ENCODE results near the gene TRPV2.
"Not testable (repeated sequence)": the region's sequence is repeated elsewhere in the genome, so short reads cannot be mapped to it uniquely, and the experiment has no call there.

DNA sequence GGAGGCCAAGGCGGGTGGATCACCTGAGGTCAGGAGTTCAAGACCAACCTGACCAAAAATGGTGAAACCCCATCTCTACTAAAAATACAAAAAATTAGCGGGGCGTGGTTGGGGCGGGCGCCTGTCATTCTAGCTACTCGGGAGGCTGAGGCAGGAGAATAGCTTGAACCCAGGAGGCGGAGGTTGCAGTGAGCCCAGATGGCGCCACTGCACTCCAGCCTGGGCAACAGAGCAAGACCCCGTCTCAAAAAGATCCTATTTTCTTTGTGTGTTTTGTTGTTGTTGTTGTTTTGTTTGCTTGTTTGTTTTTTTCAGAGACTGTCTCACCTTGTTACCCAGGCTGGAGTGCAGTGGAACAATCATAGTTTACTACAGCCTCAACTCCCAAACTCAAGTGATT lies 11.5 kb upstream of the TRPV2 start:
- not testable (repeated sequence) for TF ChIP-seq CTCF, EP300, POLR2A (IDR thresholded peaks at IDR 0.05)
